HepG2 (cell line): Measurements from ENCODE around the gene USP1. TPM values are rescaled to one million over a fixed set of nuclear protein-coding genes. Genes with fewer than 3 reads are reported as not detected.

Experiments
- AGO1 ChIP-seq: fragments of 200-400 bp; formaldehyde crosslinking; IDR thresholded peaks from 2 replicates; pipeline ENCODE4 v1.6.1; 2017; ENCODE audit warnings: mild to moderate bottlenecking, low read depth, low read length, moderate library complexity; ENCODE audit not compliant: poor library complexity, severe bottlenecking
- ARHGAP35 ChIP-seq: sonication (generic); formaldehyde crosslinking; IDR thresholded peaks from 2 replicates; pipeline ENCODE4 v1.9.0; 2022; ENCODE audit warnings: mild to moderate bottlenecking, inconsistent platforms, moderate library complexity, missing genetic modification reagents, borderline replicate concordance
- CEBPB ChIP-seq: IDR thresholded peaks from 2 replicates; pipeline ENCODE4 v1.6.1; 2011; ENCODE audit warnings: low read depth, low read length, improper control_type of control experiment, borderline replicate concordance
- EZH2 ChIP-seq: conservative IDR thresholded peaks from 2 replicates; pipeline ENCODE4 v1.6.1; 2012; ENCODE audit warnings: mild to moderate bottlenecking, low read depth, low read length, moderate library complexity
- KAT2B ChIP-seq: fragments of 150-350 bp; IDR thresholded peaks from 2 replicates; pipeline ENCODE4 v1.6.1; 2014; ENCODE audit warnings: low read depth, low read length, borderline replicate concordance
- MLX ChIP-seq: IDR thresholded peaks from 2 replicates; pipeline ENCODE4 v1.6.1; 2016
- NPAS2 ChIP-seq: sonication (generic); formaldehyde crosslinking; IDR thresholded peaks from 2 replicates; pipeline ENCODE4 v1.8.0; 2022; ENCODE audit warnings: mild to moderate bottlenecking, missing genetic modification reagents, borderline replicate concordance
- PCBP1 ChIP-seq: fragments of 200-400 bp; formaldehyde crosslinking; IDR thresholded peaks from 2 replicates; pipeline ENCODE4 v1.6.1; 2017; ENCODE audit warnings: mild to moderate bottlenecking, low read depth, low read length, borderline replicate concordance
- RARG ChIP-seq: sonication (generic); formaldehyde crosslinking; IDR thresholded peaks from 2 replicates; pipeline ENCODE4 v1.4.0; 2020; ENCODE audit warnings: low read depth, mild to moderate bottlenecking, missing genetic modification reagents
- RBM22 ChIP-seq: fragments of 200-400 bp; formaldehyde crosslinking; optimal IDR thresholded peaks from 2 replicates; pipeline ENCODE3; 2017; ENCODE audit warnings: mild to moderate bottlenecking, low read length, moderate library complexity
- SYNCRIP ChIP-seq: fragments of 200-400 bp; formaldehyde crosslinking; IDR thresholded peaks from 2 replicates; pipeline ENCODE4 v1.6.1; 2018; ENCODE audit warnings: mild to moderate bottlenecking, low read depth, low read length; ENCODE audit not compliant: insufficient read depth
- TAF1 ChIP-seq: sonication (generic); formaldehyde crosslinking; IDR thresholded peaks from 2 replicates; pipeline ENCODE4 v1.4.0; 2020; ENCODE audit warnings: missing genetic modification reagents
- TSC22D2 ChIP-seq: sonication (generic); formaldehyde crosslinking; IDR thresholded peaks from 2 replicates; pipeline ENCODE4 v1.5.1; 2020; ENCODE audit warnings: missing genetic modification reagents, mild to moderate bottlenecking, borderline replicate concordance
- ZBTB3 ChIP-seq: sonication (generic); formaldehyde crosslinking; IDR thresholded peaks from 2 replicates; pipeline ENCODE4 v1.4.0; 2020; ENCODE audit warnings: low read depth, mild to moderate bottlenecking, moderate library complexity, missing genetic modification reagents, borderline replicate concordance
- ZFP90 ChIP-seq: sonication (generic); formaldehyde crosslinking; IDR thresholded peaks from 2 replicates; pipeline ENCODE4 v1.8.0; 2022; ENCODE audit warnings: missing genetic modification reagents, mild to moderate bottlenecking, inconsistent platforms, borderline replicate concordance
- ZNF441 ChIP-seq: sonication (generic); formaldehyde crosslinking; IDR thresholded peaks from 2 replicates; pipeline ENCODE4 v1.7.0; 2021; ENCODE audit warnings: missing genetic modification reagents, borderline replicate concordance
- ZNF543 ChIP-seq: sonication (generic); formaldehyde crosslinking; IDR thresholded peaks from 2 replicates; pipeline ENCODE4 v1.4.0; 2020; ENCODE audit warnings: mild to moderate bottlenecking, missing genetic modification reagents
- ZNF790 ChIP-seq: sonication (generic); formaldehyde crosslinking; IDR thresholded peaks from 2 replicates; pipeline ENCODE4 v1.8.0; 2022; ENCODE audit warnings: missing genetic modification reagents, mild to moderate bottlenecking, borderline replicate concordance
- polyA plus RNA-seq, 8 experiments: library from polyadenylated mRNA; depleted of rRNA in 3 of 8; stranded (reverse) in 7 of 8; unstranded in 1 of 8; fragments of >200 nt; fragmentation: Illumina TruSeq in 4 of 8; extraction: Trizol in 4 of 8; gene quantifications; 2 replicates each; pipeline versions ENCODE4 v1.2.1 to v1.2.3, GENCODE V29; 2011 to 2016; ENCODE audit warnings: low read depth in 4 of 8, missing spikeins in 1 of 8, mixed read lengths in 1 of 8; ENCODE audit not compliant: insufficient read depth in 1 of 8
- total RNA-seq, 5 experiments: library from RNA; depleted of rRNA; stranded (reverse); fragments of >200 nt; fragmentation: Illumina TruSeq; extraction: Trizol; gene quantifications; 2 replicates each; pipeline ENCODE4 v1.2.3, GENCODE V29; 2016; ENCODE audit warnings: low read depth in 1 of 5
- TF ChIP-seq, protein P1 (sequence below): sonication (generic); formaldehyde crosslinking; IDR thresholded peaks from 2 replicates; pipeline ENCODE4 v1.4.0; 2020; ENCODE audit warnings: missing genetic modification reagents
- TF ChIP-seq, protein P2 (sequence below): sonication (generic); formaldehyde crosslinking; IDR thresholded peaks from 2 replicates; pipeline ENCODE4 v1.5.1; 2020; ENCODE audit warnings: missing genetic modification reagents, mild to moderate bottlenecking, borderline replicate concordance

Gene USP1
- total and polyA plus RNA-seq, 2 of the 13 experiments (the other 11 are each of a cell fraction or from before 2014, with no cell fraction given), result 9.0 to 64.6 TPM

DNA sequence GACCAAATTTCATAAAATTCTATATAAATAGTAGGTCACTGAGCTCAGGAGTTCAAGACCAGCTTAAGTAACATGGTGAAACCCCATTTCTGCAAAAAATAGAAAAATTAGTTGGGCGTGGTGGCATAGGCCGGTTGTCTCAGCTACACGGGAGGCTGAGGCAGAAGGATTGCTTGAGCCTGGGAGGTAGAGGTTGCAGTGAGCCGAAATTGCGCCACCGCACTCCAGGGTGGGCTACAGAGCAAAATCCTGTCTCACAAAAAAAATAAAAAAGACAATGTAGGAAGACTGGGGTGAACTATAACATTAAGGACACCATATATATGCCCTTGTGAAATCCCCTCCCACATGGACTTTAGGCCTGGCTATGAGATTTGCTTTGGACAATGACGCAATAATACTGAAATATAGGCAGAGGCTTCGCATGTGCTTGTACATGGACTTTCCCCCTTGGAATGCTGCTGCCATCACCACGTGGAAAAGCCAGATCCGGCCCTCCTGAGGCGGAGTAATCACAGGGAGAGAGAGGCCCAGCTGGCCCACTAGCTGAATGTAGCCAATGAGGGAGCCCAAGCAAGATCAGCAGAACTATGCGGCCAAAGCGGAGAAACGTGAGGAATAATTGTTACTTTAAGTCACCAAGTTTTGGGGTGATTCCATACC, 13.1 kb upstream of the USP1 start (continued):
- TF ChIP-seq EZH2, result no peak
- TF ChIP-seq RBM22, result no peak
- TF ChIP-seq MLX (CRISPR knock-in tag), result peak; percentile 82
- TF ChIP-seq TSC22D2 (CRISPR knock-in tag), result peak; percentile 23; the same call in 1 of the 2 replicates
- TF ChIP-seq PCBP1, result no peak
- TF ChIP-seq NPAS2 (CRISPR knock-in tag), result no peak
- TF ChIP-seq ZFP90 (CRISPR knock-in tag), result no peak; the same call in 1 of the 2 replicates
- TF ChIP-seq ZNF441 (CRISPR knock-in tag), result peak; percentile 84
- TF ChIP-seq SYNCRIP, result no peak
- TF ChIP-seq KAT2B, result no peak
- TF ChIP-seq, protein P1, sequence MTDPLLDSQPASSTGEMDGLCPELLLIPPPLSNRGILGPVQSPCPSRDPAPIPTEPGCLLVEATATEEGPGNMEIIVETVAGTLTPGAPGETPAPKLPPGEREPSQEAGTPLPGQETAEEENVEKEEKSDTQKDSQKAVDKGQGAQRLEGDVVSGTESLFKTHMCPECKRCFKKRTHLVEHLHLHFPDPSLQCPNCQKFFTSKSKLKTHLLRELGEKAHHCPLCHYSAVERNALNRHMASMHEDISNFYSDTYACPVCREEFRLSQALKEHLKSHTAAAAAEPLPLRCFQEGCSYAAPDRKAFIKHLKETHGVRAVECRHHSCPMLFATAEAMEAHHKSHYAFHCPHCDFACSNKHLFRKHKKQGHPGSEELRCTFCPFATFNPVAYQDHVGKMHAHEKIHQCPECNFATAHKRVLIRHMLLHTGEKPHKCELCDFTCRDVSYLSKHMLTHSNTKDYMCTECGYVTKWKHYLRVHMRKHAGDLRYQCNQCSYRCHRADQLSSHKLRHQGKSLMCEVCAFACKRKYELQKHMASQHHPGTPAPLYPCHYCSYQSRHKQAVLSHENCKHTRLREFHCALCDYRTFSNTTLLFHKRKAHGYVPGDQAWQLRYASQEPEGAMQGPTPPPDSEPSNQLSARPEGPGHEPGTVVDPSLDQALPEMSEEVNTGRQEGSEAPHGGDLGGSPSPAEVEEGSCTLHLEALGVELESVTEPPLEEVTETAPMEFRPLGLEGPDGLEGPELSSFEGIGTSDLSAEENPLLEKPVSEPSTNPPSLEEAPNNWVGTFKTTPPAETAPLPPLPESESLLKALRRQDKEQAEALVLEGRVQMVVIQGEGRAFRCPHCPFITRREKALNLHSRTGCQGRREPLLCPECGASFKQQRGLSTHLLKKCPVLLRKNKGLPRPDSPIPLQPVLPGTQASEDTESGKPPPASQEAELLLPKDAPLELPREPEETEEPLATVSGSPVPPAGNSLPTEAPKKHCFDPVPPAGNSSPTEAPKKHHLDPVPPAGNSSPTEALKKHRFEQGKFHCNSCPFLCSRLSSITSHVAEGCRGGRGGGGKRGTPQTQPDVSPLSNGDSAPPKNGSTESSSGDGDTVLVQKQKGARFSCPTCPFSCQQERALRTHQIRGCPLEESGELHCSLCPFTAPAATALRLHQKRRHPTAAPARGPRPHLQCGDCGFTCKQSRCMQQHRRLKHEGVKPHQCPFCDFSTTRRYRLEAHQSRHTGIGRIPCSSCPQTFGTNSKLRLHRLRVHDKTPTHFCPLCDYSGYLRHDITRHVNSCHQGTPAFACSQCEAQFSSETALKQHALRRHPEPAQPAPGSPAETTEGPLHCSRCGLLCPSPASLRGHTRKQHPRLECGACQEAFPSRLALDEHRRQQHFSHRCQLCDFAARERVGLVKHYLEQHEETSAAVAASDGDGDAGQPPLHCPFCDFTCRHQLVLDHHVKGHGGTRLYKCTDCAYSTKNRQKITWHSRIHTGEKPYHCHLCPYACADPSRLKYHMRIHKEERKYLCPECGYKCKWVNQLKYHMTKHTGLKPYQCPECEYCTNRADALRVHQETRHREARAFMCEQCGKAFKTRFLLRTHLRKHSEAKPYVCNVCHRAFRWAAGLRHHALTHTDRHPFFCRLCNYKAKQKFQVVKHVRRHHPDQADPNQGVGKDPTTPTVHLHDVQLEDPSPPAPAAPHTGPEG (CRISPR knock-in tag), result peak; percentile 78
- 0 out of 2 replicates have a peak, but pooled peaks have one; percentile 46 for TF ChIP-seq ZNF543
- no peak for TF ChIP-seq ZBTB3 (CRISPR knock-in tag)
- TF ChIP-seq ZNF790 (CRISPR knock-in tag), result no peak
- peak; percentile 44; the same call in 1 of the 2 replicates for TF ChIP-seq TAF1 (CRISPR knock-in tag)
- TF ChIP-seq ARHGAP35, result 0 out of 2 replicates have a peak, but pooled peaks have one; percentile 41
- TF ChIP-seq CEBPB, result peak; percentile 99
- no peak for TF ChIP-seq RARG (CRISPR knock-in tag)
- TF ChIP-seq AGO1, result no peak
- TF ChIP-seq, protein P2, sequence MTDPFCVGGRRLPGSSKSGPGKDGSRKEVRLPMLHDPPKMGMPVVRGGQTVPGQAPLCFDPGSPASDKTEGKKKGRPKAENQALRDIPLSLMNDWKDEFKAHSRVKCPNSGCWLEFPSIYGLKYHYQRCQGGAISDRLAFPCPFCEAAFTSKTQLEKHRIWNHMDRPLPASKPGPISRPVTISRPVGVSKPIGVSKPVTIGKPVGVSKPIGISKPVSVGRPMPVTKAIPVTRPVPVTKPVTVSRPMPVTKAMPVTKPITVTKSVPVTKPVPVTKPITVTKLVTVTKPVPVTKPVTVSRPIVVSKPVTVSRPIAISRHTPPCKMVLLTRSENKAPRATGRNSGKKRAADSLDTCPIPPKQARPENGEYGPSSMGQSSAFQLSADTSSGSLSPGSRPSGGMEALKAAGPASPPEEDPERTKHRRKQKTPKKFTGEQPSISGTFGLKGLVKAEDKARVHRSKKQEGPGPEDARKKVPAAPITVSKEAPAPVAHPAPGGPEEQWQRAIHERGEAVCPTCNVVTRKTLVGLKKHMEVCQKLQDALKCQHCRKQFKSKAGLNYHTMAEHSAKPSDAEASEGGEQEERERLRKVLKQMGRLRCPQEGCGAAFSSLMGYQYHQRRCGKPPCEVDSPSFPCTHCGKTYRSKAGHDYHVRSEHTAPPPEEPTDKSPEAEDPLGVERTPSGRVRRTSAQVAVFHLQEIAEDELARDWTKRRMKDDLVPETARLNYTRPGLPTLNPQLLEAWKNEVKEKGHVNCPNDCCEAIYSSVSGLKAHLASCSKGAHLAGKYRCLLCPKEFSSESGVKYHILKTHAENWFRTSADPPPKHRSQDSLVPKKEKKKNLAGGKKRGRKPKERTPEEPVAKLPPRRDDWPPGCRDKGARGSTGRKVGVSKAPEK, result peak; percentile 92; the same call in 1 of the 2 replicates
